Activated CD4-positive, CD25-positive, alpha-beta regulatory T cell treated with anti-CD3 and anti-CD28 coated beads, Interleukin-2, amount 50 U/mL, for 16 hours (primary cell): Measurements from ENCODE around the gene RAB4B.
"Not testable (repeated sequence)": the region's sequence is repeated elsewhere in the genome, so short reads cannot be mapped to it uniquely, and the experiment has no call there.

Source experiments
- DNase-seq: peaks from one replicate; pipeline ENCODE4 v3.0.0-alpha.2; 2020; ENCODE audit warnings: low read depth, low spot score

Gene RAB4B

GRCh38 chr19:40750874-40751537 lies 27.0 kb upstream of the RAB4B start, which contains the start of gene SNRPA:
SNRPA (plus strand) TSS chr19:40751203; CDS start chr19:40751409, 206 bp downstream.
- DNase-seq, result peak; percentile 94

- DNase-seq, result no peak
These were observed 25.7 kb upstream of the RAB4B start for GRCh38 chr19:40752257-40752781.

- DNase-seq, result peak; percentile 16
These were observed 23.3 kb upstream of the RAB4B start for GRCh38 chr19:40754611-40755247.

DNA sequence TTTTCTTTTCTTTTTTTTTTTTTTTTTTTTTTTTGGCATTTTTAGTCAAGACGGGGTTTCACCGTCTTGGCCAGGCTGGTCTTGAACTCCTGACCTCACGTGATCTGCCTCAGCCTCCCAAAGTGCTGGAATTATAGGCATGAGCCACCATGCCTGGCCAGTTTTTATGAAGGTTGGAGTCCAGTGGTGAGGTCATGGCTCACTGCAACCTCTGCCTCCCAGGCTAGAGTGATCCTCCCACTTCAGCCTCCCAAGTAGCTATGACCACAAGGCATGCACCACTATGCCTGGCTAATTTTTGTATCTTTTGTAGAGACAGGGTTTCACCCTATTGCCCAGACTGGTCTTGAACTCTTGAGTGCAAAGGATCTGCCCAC lies 22.8 kb upstream of the RAB4B start:
- no peak for DNase-seq

DNA sequence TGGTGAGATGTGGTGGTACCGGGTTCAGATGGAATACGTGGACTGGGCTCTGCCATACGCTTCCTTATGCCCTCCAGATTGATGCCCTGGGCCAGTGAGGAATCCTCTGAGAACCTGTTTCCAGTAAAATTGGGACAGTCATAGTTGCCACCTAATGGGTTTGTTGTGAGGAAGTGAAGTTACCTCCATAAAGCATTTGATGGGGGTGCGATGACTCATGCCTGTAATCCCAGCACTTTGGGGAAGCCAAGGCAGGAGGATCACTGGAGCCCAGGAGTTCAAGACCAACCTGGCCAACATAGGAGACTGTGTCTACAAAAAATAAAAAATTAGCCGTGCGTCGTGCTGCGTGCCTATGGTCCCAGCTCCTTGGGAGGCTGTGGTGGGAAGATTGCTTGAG lies 22.3 kb upstream of the RAB4B start:
- DNase-seq, result no peak

DNA sequence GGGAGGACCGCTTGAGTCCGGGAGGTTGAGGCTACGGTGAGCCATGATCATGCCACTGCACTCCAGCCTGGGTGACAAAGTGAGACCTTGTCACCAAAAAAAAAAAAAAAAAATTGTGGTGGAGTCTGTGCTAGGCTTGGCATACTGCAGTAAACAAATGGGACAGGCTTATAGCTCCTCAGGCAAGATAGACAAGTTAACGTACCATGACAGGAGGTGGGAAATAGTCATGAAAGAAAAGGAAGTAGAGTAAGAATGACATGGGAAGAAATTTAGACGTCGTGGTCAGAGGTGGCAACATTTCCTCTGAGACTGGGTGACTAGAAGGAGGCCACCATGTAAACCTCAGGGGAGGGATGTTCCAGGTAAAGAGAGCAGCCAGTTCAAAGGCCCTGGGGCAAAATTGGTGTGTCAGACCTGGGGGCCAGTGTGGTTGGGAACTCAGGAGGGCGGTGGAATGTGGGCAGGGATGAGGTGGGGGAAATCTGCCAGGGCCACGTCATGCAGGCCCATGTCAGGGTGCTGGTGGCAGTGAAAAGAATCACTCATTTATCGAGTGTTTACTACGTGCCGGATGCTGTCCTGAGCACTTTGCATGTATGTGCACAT lies 21.4 kb upstream of the RAB4B start:
- DNase-seq, result no peak

- DNase-seq, result no peak
These were observed 19.6 kb upstream of the RAB4B start for GRCh38 chr19:40758491-40758890.

DNA sequence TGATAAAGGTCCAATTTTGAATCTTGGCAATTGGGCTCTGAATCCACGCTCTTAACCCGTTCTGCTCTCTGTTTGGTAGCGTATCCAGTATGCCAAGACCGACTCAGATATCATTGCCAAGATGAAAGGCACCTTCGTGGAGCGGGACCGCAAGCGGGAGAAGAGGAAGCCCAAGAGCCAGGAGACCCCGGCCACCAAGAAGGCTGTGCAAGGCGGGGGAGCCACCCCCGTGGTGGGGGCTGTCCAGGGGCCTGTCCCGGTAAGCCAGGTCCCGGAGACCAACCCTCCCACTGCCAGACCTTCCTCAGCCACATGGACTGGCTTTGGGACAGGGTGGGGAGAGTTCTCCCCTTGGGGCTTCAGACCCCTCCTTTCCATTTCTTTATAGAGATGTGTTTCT lies 18.7 kb upstream of the RAB4B start:
- no peak for DNase-seq

DNA sequence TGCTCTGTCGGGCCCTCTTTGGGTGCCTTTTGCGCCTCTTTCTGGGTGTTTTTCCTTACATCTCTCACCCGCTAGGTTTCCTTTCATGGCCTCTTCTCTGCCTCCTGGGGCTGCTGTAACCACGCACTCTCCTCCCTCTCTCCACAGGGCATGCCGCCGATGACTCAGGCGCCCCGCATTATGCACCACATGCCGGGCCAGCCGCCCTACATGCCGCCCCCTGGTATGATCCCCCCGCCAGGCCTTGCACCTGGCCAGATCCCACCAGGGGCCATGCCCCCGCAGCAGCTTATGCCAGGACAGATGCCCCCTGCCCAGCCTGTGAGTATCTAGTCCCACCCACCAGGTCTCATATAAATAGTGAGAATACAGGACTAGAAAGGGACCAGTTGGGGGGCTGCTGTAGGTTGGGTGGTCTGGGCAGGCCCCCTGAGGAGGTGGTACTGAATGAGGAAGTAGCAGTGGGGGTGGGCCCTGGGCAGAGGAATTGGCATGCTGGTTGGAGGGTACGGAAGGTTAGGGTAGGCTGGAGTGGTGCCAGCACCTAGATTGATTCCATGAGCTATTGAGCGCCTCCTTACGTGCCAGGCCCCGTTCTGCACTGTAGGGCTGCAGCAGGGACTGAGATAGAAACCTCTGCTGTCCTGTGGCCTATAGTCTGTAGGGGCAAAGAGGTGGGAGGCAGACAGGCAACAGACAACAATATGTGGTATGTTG lies 15.1 kb upstream of the RAB4B start:
- DNase-seq, result no peak

GRCh38 chr19:40763526-40763925 lies 14.5 kb upstream of the RAB4B start:
- no peak for DNase-seq

DNA sequence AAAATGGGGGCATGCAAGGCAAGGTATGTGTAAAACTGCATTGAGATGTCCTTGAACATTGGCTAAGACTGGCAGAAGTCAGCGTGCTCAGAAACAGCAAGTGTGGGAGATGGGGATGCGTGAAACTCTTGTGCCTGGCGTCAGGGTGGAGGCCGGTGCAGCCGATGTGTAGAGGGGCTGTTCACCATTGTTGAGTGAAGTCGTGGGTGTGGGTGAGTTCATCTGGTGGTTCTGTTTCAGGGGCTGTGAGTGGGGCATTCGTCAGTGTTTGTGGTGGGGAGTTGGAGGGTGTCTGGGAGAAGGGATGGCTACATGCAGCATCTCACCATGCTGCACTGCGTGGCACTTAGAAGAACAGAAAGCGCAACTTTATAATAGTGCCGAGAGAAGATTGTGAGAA lies 14.1 kb upstream of the RAB4B start:
- no peak for DNase-seq

- DNase-seq, result not testable (repeated sequence)
These were observed 11.7 kb upstream of the RAB4B start for GRCh38 chr19:40766385-40766784.

DNA sequence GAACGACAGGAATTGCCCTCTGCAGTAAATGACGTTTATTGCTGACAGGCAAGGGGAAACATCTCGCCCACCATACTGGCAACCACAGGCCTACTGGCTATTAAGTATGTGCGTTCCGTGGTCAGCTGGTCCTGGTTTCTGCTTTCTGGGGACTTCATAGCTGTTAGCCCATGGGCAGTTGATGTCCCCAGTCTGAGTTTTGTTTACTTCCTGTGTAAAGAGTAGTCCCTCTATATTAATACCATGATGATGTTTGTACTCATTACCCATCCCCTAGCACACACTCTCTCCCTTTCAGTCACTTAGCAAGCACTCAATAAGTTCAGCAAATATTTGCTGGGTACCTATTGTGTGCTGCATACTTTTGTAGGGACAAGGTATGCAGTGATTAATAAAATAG lies 9.2 kb upstream of the RAB4B start:
- DNase-seq, result no peak

GRCh38 chr19:40771101-40771862 lies 6.8 kb upstream of the RAB4B start:
- DNase-seq, result not testable (repeated sequence)

GRCh38 chr19:40774916-40775631 lies 3.0 kb upstream of the RAB4B start, which contains the start of gene MIA:
MIA (plus strand) TSS chr19:40775521; CDS start chr19:40775543, 22 bp downstream.
- no peak for DNase-seq

GRCh38 chr19:40775632-40776022 lies 2.4 kb upstream of the RAB4B start:
- DNase-seq, result no peak

GRCh38 chr19:40776364-40776763 lies 1.7 kb upstream of the RAB4B start:
- no peak for DNase-seq

- peak; percentile 82 for DNase-seq
These were observed 959 bp upstream of the RAB4B start for GRCh38 chr19:40776932-40777644.

- DNase-seq, result no peak
These were observed 456 bp upstream of the RAB4B start for GRCh38 chr19:40777645-40777936.

- no peak for DNase-seq
These were observed 748 bp downstream of the RAB4B start for GRCh38 chr19:40778706-40779284.
